AG04449 (cell line): ENCODE data around the gene UBP1.
"Not testable (repeated sequence)": the region's sequence is repeated elsewhere in the genome, so short reads cannot be mapped to it uniquely, and the experiment has no call there.

Experiments used
- CTCF ChIA-PET: fragments of 350-600 bp; formaldehyde crosslinking; extraction: SDS; loops from one replicate; lab custom pipeline; 2021; ENCODE audit warnings: antibody characterized with exemption; lab: Yijun Ruan, JAX
- POLR2A ChIA-PET: fragments of 400-600, 350-600 bp; formaldehyde crosslinking; extraction: SDS; loops from one replicate; lab custom pipeline; 2020; ENCODE audit warnings: antibody characterized with exemption, inconsistent platforms; lab: Yijun Ruan, JAX
- DNase-seq: peaks from one replicate; pipeline ENCODE4 v3.0.0-alpha.2; 2010; ENCODE audit warnings: low read depth, low spot score
- H3K4me3 ChIP-seq: 2 replicates; pipeline ENCODE4 v1.5.1; 2011; ENCODE audit warnings: low read depth, mild to moderate bottlenecking, control low read depth, low read length
- TF ChIP-seq, protein P1 (sequence below): IDR thresholded peaks from one replicate; pipeline ENCODE4 v1.5.1; 2011; ENCODE audit warnings: mild to moderate bottlenecking, moderate library complexity, low read length, control low read depth, inconsistent platforms; ENCODE audit not compliant: insufficient read depth; ENCODE audit errors: missing control alignments

UBP1 gene

DNA sequence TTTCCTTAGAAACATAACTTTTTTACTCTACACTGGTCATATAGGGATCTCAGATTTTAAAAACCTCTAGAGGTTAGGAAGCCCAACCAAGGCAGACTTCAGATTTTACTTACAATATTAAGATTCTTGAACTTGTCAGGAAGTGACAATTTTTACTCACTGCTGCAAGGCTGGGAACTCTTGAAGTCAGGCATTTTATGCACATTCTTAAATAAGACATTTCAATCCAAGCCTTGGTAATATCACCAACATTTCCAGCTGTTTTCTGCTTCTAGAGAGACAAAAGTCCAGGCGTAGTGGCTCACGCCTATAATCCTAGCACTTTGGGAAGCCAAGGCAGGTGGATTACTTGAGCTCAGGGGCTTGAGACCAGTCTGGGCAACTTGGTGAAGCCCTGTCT, 33.6 kb upstream of the UBP1 start:
- CTCF ChIA-PET, result interaction anchor here (1.3 kb wide), 1 partner anchor 9 kb away, joined by 5 read pairs; no protein-coding TSS in a partner anchor
- TF ChIP-seq, protein P1, sequence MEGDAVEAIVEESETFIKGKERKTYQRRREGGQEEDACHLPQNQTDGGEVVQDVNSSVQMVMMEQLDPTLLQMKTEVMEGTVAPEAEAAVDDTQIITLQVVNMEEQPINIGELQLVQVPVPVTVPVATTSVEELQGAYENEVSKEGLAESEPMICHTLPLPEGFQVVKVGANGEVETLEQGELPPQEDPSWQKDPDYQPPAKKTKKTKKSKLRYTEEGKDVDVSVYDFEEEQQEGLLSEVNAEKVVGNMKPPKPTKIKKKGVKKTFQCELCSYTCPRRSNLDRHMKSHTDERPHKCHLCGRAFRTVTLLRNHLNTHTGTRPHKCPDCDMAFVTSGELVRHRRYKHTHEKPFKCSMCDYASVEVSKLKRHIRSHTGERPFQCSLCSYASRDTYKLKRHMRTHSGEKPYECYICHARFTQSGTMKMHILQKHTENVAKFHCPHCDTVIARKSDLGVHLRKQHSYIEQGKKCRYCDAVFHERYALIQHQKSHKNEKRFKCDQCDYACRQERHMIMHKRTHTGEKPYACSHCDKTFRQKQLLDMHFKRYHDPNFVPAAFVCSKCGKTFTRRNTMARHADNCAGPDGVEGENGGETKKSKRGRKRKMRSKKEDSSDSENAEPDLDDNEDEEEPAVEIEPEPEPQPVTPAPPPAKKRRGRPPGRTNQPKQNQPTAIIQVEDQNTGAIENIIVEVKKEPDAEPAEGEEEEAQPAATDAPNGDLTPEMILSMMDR, result no peak
- H3K4me3 ChIP-seq, result no peak overlapping the region
- no peak for DNase-seq
- POLR2A ChIA-PET, result no interaction called here

DNA sequence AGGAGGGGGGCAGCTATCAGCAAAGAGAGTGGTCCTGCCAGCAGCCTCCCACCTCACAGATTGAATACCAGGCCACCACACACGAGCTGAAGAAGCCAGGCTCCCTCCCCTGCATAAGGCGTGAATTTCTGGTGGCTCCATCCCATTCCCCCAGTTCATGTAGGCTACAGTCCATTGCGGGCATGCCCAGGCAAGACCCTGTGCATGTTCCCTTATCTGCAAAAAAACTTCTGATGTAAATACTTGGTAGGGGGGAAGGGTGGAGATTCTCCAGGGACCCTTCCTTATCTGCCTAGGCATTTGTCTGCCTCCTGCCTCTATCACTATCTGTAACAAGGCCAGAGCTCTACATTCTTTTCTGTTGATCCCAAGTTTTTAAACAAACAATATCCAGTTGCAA, 27.6 kb upstream of the UBP1 start:
- CTCF ChIA-PET, result interaction anchor here (0.6 to 1.1 kb wide), 2 partner anchors 13 to 320 kb away, joined by 3 read pairs; no protein-coding TSS in a partner anchor
- DNase-seq, result no peak
- POLR2A ChIA-PET, result no interaction called here
- no peak overlapping the region for H3K4me3 ChIP-seq
- TF ChIP-seq, protein P1, result no peak

DNA sequence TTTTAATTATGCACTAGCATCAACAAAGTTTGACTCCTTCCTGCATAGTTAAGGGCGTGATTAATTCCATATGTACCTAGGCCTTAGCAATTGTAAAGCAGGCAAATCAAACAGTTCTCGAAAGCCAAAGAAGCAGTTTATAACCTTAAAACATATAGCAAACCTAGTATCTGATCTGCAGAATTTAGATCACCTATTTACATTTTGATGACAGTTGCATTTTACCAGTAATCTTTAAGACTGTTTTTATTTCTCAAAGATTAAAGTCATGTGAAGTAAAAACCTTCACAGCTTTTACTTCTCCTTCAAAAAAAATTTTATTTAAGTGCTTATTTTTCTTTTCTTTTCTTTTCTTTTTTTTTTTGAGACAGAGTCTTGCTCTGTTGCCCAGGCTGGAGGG, 20.9 kb upstream of the UBP1 start:
- H3K4me3 ChIP-seq, result no peak overlapping the region
- POLR2A ChIA-PET, result no interaction called here
- DNase-seq, result no peak
- TF ChIP-seq, protein P1, result no peak
- CTCF ChIA-PET, result interaction anchor here (1.0 kb wide), 1 partner anchor 20 kb away, joined by 4 read pairs; no protein-coding TSS in a partner anchor

DNA sequence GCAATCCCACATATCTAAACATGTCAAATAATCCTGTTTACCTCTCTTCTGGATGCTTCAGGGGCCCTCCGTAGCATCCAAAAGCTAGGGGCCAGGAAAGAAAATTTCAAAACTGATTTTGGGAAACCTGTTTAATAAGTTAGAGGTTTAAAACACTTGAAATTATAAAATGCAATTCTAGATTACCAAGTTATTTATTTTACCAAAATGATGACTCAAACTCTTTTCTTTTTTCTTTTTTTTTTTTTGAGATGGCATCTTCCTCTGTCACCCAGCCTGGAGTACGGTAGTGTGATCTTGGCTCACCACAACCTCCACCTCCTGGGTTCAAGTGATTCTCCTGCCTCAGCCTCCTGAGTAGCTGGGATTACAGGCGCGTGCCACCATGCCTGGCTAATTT, 19.4 kb upstream of the UBP1 start:
- POLR2A ChIA-PET, CTCF ChIA-PET, H3K4me3 ChIP-seq, DNase-seq: not testable (repeated sequence)

DNA sequence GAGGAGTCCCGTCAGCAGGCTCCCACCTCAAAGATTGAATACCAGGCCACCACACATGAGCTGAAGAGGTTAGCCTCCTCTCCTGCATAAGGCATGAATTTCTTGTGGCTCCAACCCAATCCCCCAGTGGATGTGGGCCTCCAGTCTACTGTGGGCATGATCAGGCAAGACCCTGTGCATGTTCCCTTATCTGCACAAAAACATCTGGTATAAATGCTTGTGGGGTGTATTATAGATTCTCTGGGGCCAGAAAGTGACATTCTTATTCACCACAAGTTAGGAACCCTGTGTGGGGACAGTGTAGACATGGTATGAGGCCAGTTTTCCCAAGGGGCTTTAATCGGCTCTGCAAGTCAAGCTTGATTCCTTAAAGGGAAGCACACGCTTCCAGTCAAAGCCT, 18.2 kb upstream of the UBP1 start:
- no peak for DNase-seq
- no peak overlapping the region for H3K4me3 ChIP-seq
- ChIA-PET CTCF (no interaction called here), POLR2A (no interaction called here)
- TF ChIP-seq, protein P1, result no peak

DNA sequence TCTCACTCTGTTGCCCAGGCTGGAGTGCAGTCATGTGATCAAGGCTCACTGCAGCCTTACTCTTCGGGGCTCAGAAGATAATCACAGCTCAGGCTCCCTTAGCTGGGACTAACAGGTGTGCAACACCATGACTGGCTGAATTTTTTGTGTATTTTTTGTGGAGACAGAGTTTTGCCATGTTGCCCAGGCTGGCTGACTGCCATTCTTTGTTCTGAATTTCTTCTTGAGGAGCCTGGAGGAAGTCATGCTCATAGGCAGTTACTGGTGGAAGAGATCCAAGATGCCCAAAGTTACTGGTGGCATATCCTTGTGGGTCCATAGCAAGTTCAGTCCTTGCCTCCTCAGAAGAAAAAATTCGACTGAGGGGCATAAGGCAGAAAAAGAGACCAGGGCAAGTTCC, 16.6 kb upstream of the UBP1 start:
- TF ChIP-seq, protein P1, result no peak
- CTCF ChIA-PET, result no interaction called here
- H3K4me3 ChIP-seq, result no peak overlapping the region
- POLR2A ChIA-PET, result no interaction called here
- DNase-seq, result no peak

DNA sequence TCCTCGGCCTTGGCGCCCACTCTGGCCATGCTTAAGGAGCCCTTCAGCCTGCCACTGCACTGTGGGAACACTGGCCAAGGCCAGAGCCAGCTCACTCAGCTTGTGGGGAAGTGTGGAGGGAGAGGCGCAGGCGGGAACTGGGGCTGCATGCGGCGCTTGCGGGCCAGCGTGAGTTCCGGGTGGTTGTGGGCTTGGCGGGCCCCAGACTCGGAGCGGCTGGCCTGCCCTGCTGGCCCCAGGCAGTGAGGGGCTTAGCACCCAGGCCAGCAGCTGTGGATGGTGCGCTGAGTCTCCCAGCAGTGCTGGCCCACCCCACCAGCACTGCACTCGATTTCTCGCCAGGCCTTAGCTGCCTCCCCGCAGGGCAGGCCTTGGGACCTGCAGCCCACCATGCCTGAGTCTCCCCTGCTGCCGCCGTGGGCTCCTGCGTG, 13.1 kb upstream of the UBP1 start:
- ChIA-PET CTCF (no interaction called here), POLR2A (no interaction called here)
- TF ChIP-seq, protein P1, result no peak
- H3K4me3 ChIP-seq, result no peak overlapping the region
- no peak for DNase-seq

DNA sequence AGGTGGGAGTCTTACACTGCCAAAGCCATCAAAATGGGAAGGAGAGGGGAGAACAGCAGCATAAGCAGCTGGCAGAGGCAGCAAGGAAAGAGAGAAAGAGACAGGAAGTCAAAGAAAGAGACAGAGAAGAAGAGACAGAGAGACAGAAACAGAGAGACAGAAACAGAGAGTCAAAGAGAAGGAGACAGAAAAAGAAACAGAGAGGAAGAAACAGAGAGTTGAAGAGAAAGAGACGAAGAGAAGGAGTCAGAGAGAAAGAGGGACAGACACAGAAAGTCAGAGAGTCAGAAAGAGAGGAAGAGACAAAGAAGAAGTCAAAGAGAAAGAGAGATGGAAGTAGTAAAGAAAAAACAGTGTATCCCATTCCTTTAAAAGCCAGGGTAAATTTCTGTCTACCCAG, 11.8 kb upstream of the UBP1 start:
- POLR2A ChIA-PET, CTCF ChIA-PET, DNase-seq, H3K4me3 ChIP-seq: not testable (repeated sequence)
